Measurements from ENCODE around the gene MBD3L2. TPM values are rescaled to one million over a fixed set of nuclear protein-coding genes. Genes with fewer than 3 reads are reported as not detected.
A peak's percentile ranks its signal among the peaks of the same experiment; 100 is the strongest.

Gene MBD3L2
- total RNA-seq, 1 donor from 2014 or later: not detected

DNA sequence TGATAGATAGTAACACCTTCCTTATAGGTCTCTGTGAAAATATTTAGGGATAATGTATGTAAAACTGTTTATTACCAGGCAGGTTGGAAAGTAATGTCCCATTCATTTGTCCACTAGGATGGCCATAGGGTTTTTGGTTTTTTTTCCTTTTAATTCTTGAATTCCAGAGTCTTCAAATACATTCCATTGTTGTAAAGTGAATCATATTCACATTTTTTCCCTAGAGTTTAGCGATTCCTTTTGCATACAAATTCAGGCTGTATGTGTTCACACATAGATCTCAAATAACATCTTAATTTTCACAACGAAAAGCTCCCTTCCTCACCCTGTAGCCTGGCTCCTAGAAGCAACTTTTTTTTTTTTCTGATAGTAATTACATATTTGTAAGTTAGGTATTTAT, 18.6 kb downstream of the MBD3L2 start:
- no peak for DNase-seq (ENCODE audit: low read depth)
- H3K4me3 ChIP-seq (ENCODE audit: low read depth, low read length): no peak overlapping the region
- H3K36me3 ChIP-seq (ENCODE audit: control insufficient read depth, insufficient read depth, low read length): peaks cover 1% of the 10 kb centered on the region
- H3K27me3 ChIP-seq (ENCODE audit: control insufficient read depth, insufficient read depth, low read length): no peaks in the 10 kb centered on the region
- TF ChIP-seq, protein P1, sequence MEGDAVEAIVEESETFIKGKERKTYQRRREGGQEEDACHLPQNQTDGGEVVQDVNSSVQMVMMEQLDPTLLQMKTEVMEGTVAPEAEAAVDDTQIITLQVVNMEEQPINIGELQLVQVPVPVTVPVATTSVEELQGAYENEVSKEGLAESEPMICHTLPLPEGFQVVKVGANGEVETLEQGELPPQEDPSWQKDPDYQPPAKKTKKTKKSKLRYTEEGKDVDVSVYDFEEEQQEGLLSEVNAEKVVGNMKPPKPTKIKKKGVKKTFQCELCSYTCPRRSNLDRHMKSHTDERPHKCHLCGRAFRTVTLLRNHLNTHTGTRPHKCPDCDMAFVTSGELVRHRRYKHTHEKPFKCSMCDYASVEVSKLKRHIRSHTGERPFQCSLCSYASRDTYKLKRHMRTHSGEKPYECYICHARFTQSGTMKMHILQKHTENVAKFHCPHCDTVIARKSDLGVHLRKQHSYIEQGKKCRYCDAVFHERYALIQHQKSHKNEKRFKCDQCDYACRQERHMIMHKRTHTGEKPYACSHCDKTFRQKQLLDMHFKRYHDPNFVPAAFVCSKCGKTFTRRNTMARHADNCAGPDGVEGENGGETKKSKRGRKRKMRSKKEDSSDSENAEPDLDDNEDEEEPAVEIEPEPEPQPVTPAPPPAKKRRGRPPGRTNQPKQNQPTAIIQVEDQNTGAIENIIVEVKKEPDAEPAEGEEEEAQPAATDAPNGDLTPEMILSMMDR (IDR thresholded peaks at IDR 0.05; ENCODE audit: insufficient read depth, low read length, poor library complexity, severe bottlenecking): no peak

DNA sequence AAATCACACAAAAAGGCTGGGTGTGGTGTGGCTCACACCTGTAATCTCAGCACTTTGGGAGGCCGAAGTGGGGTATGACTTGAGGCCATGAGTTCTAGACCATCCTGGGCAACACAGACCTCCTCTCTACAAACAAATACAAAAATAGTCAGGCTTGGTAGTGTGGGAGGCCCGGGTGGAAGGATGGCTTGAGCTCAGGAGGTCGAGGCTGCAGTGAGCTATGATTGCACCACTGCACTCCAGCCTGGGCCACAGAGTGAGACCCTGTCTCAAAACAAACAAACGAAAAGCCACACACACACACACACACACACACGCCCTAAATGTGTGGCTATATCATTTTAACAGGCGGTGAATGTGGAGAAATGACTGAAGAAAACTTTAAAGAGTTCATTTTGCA, 19.5 kb downstream of the MBD3L2 start:
- DNase-seq (ENCODE audit: low read depth): no peak
- TF ChIP-seq, protein P1 (IDR thresholded peaks at IDR 0.05; ENCODE audit: insufficient read depth, low read length, poor library complexity, severe bottlenecking): no peak
- Histone ChIP-seq H3K36me3 (ENCODE audit: control insufficient read depth, insufficient read depth, low read length) (peaks cover 1% of the 10 kb centered on the region), H3K4me3 (ENCODE audit: low read depth, low read length) (no peak overlapping the region), H3K27me3 (ENCODE audit: control insufficient read depth, insufficient read depth, low read length) (no peaks in the 10 kb centered on the region)

DNA sequence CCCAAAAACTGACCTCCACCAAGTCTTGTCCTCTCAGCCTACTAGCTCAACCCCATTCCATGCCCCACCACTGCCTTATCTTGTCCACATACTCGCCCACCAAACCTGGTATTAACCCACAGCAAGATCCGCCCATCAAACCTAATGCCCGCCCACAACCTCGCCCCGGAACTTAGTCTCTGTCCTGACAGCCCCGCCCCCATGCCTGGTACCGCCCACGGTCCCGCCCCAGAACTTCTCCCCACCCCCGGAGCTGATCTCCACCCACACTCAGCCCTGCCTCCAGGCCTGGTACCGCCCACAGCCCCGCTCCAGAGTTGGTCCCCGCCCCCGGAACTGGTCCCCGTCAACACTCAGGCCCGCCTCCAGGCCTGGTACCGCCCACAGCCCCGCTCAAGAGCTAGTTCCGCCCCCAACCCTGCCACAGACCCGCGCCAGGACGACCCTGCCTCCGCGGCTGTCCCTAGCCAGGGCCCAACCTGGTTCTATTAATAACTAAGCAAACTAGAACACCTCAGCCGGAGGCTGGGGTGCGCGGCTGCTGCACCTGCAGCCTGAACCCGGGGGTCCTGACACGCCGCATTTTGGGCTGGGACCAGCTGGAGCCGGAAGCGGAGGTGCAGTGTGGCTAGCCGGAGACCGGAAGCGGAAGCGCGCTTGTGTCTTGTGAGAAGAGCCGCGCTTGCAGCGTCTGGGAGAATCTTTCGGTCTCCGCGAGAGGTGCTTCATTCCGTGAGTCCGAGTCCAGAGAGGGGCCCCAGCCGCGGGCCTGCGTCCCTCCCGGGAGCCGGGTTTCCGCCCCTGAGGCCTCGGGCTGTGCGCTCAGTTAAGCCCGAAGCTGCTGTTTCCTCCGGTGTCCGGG, 20.2 kb downstream of the MBD3L2 start, which contains the start of gene ZNF557:
Gene ZNF557, plus strand, starts transcription at position 662 of the 862 bp plus-strand sequence. CDS start 5,372 bp downstream, outside the sequence.
- peak; percentile 75 for DNase-seq (ENCODE audit: low read depth)
- H3K36me3 ChIP-seq (ENCODE audit: control insufficient read depth, insufficient read depth, low read length): peaks cover 1% of the 10 kb centered on the region
- no peaks in the 10 kb centered on the region for H3K27me3 ChIP-seq (ENCODE audit: control insufficient read depth, insufficient read depth, low read length)
- TF ChIP-seq, protein P1 (IDR thresholded peaks at IDR 0.05; ENCODE audit: insufficient read depth, low read length, poor library complexity, severe bottlenecking): no peak
- H3K4me3 ChIP-seq (ENCODE audit: low read depth, low read length): peak within 1 kb of the TSS; percentile 80

DNA sequence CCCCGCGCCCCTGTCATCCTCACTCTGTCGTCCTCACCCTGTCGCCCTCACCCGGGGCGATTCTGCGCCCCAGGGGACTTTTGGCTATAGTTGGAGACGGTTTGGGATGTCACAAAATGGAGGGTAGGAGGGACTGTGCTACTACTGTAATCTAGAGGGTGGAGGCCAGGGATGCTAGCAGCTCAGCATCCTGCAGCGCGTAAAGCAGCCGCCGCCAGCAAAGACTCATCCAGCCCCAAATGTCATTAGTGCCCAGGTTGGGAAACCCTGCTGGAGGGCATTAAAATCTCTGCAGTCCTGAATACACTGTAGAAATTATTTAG, 20.7 kb downstream of the MBD3L2 start:
- Histone ChIP-seq H3K27me3 (ENCODE audit: control insufficient read depth, insufficient read depth, low read length) (no peaks in the 10 kb centered on the region), H3K4me3 (ENCODE audit: low read depth, low read length) (peak overlapping the region; percentile 80), H3K36me3 (ENCODE audit: control insufficient read depth, insufficient read depth, low read length) (peaks cover 1% of the 10 kb centered on the region)
- TF ChIP-seq, protein P1 (IDR thresholded peaks at IDR 0.05; ENCODE audit: insufficient read depth, low read length, poor library complexity, severe bottlenecking): no peak
- DNase-seq (ENCODE audit: low read depth): no peak

DNA sequence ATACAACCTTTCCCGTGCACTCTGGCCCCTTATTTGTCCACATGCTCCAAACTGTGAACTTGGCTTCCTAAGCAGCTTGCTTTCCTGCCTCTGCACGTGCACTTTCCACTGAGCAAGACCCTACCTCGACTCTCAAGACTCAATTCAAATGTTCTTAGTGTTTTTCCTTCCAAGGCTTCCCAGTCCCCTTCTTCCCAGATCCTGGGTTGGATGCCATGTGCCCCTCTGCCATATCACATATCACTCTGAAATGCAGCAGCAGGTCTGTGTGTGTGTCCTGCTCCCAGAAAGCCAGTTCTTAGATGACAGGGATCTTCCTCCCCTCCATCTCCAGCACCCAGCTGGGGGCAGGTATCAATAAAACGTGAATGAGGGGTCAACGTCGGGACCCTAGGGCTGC, 23.4 kb downstream of the MBD3L2 start:
- TF ChIP-seq, protein P1 (IDR thresholded peaks at IDR 0.05; ENCODE audit: insufficient read depth, low read length, poor library complexity, severe bottlenecking): no peak
- Histone ChIP-seq H3K4me3 (ENCODE audit: low read depth, low read length) (no peak overlapping the region), H3K27me3 (ENCODE audit: control insufficient read depth, insufficient read depth, low read length) (no peaks in the 10 kb centered on the region), H3K36me3 (ENCODE audit: control insufficient read depth, insufficient read depth, low read length) (peaks cover 6% of the 10 kb centered on the region)
- no peak for DNase-seq (ENCODE audit: low read depth)
